ENCODE data around the gene TSEN54.
"Not testable (repeated sequence)": the region's sequence is repeated elsewhere in the genome, so short reads cannot be mapped to it uniquely, and the experiment has no call there.

TSEN54 gene

GRCh38 chr17:75475144-75475835, 41.0 kb upstream of the TSEN54 start:
- no peak for DNase-seq (ENCODE audit: low read depth)
- no peak for TF ChIP-seq CTCF (conservative IDR thresholded peaks at IDR 0.05; ENCODE audit: low read depth, low read length)
- H3K4me3 ChIP-seq (ENCODE audit: low read length) = no peak overlapping the region

GRCh38 chr17:75475851-75476250, 40.5 kb upstream of the TSEN54 start:
- DNase-seq (ENCODE audit: low read depth) = no peak
- no peak for TF ChIP-seq CTCF (conservative IDR thresholded peaks at IDR 0.05; ENCODE audit: low read depth, low read length)
- no peak overlapping the region for H3K4me3 ChIP-seq (ENCODE audit: low read length)

DNA sequence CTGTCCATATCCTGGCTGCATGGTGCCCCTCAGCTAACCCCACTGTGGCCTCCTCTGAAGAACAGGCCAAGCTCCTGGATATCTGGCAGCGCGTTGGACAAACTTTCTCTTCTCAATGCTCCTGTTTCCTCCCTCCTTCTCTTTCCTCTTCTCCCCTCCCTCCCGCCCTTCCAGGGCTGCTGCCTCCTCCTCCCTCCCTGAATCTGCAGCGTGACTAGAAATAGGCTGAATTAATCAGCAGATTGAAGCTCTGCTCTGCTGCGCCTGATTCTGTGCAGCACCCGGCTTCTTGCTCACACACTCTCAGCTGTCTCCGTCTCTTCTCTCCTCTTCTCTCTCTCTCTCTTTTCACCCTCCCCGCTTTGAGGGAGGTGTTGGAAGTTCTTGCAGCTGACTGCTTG, 40.1 kb upstream of the TSEN54 start:
- DNase-seq (ENCODE audit: low read depth) = no peak
- no peak for TF ChIP-seq CTCF (conservative IDR thresholded peaks at IDR 0.05; ENCODE audit: low read depth, low read length)
- no peak overlapping the region for H3K4me3 ChIP-seq (ENCODE audit: low read length)

- TF ChIP-seq CTCF (conservative IDR thresholded peaks at IDR 0.05; ENCODE audit: low read depth, low read length) = no peak
- H3K4me3 ChIP-seq (ENCODE audit: low read length) = no peak overlapping the region
- DNase-seq (ENCODE audit: low read depth) = no peak
Observed at GRCh38 chr17:75476752-75477489, 39.4 kb upstream of the TSEN54 start.

- DNase-seq (ENCODE audit: low read depth); H3K4me3 ChIP-seq (ENCODE audit: low read length): not testable (repeated sequence)
Observed at GRCh38 chr17:75477490-75477862, 38.9 kb upstream of the TSEN54 start.

DNA sequence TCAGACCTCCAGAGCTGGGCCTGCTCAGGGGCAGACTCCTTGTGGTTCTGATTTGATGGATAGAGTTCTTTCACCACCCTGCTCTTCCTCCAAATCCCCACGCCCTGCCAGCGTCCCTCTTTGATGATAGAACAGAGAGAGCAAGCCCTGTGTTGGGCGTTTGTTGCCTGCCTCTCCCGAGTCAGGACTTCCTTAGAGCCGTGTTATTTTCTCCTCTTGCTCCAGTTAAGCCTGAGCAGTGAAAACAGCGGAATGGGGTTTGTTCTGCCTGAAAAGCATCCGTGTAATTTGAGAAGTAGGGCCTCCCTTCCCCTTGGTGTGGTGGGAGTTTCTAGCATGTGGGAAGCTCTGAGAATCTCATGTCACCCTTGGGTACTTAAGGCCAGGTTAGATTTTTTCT, 37.8 kb upstream of the TSEN54 start:
- no peak for DNase-seq (ENCODE audit: low read depth)
- H3K4me3 ChIP-seq (ENCODE audit: low read length) = no peak overlapping the region
- no peak for TF ChIP-seq CTCF (conservative IDR thresholded peaks at IDR 0.05; ENCODE audit: low read depth, low read length)

DNA sequence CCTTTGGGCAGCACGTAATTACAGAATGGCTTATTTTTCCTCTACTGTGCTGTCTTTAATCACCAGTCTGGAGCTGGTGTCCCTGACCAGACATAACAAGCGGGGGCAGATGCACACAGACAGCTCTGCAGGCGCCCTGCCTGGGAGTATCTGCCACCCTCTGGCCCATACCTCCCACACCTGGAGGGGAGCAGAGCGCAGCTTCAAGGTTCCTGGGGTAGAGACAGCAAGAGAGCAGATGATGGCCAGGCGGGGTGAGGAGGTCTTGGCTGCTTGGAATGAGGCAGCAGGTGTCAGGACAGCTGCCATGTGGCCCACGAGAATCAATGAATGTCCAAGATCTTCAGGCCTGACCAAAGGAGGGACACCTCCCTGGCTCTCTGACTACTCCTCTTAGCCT, 36.0 kb upstream of the TSEN54 start:
- no peak for TF ChIP-seq CTCF (conservative IDR thresholded peaks at IDR 0.05; ENCODE audit: low read depth, low read length)
- DNase-seq (ENCODE audit: low read depth) = no peak
- no peak overlapping the region for H3K4me3 ChIP-seq (ENCODE audit: low read length)

All from retinal pigment epithelial cell (primary cell).